ENCODE results near the gene RGPD4. TPM values are rescaled to one million over a fixed set of nuclear protein-coding genes. Genes with fewer than 3 reads are reported as not detected.
A peak's percentile ranks its signal among the peaks of the same experiment; 100 is the strongest.
"Not testable (repeated sequence)": the region's sequence is repeated elsewhere in the genome, so short reads cannot be mapped to it uniquely, and the experiment has no call there.

Gene RGPD4
- 0.07 TPM for total RNA-seq (2021; ENCODE audit: unreplicated experiment)
- 0.01 and 0.02 TPM in 2 replicates for polyA plus RNA-seq (2012)
- Bru-seq, nascent RNA = percentile 22 among the genes with signal in this experiment
- percentile 16 among the genes with signal in this experiment for BruChase-seq, experiment 1, labeled RNA remaining after a 6-hour chase
- BruChase-seq, experiment 2, labeled RNA remaining after a 2-hour chase = percentile 17 among the genes with signal in this experiment
- long read RNA-seq = 0 reads

DNA sequence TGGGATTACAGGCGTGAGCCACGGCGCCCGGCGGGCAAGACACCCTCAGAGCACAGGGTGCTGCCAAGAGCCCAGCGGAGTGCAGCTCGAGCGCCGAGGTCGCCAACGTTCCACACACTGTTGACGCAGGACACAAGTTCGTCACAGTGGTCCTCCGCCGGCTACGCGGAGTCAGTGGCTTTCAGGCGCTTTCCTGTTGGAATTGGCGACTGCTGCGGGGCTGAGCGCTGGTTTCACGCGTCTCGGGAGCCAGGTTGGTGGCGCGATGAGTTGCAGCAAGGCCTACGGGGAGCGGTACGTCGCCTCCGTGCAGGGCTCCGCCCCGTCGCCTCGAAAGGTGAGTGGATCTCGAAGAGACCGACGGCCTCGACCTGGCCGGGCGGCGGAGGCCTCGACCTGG is at the start of gene RGPD4:
Gene RGPD4 (plus strand): TSS at position 144 of the 400 bp plus-strand sequence. CDS start 122 bp downstream, at position 266.
- H2AFZ ChIP-seq (ENCODE audit: low read depth, low read length, poor library complexity, severe bottlenecking); H3K27ac ChIP-seq (ENCODE audit: low read depth, low read length); H3K79me2 ChIP-seq (ENCODE audit: insufficient read depth, low read length); BruUV-seq (replicated peaks); intact Hi-C loops (cut with micrococcal nuclease); H3K9me2 ChIP-seq (ENCODE audit: insufficient read depth); H3K9me3 ChIP-seq (ENCODE audit: control insufficient read depth in 1 of 2, insufficient read depth in 1 of 2, low read depth in 1 of 2, low read length in 2 of 2); H4K20me1 ChIP-seq (ENCODE audit: insufficient read depth); DNase-seq (ENCODE audit: low read depth, low spot score); H3K4me1 ChIP-seq (ENCODE audit: control insufficient read depth in 1 of 2, insufficient read depth in 2 of 2, low read length in 2 of 2); POLR2A ChIA-PET; ATAC-seq; H3K9ac ChIP-seq (ENCODE audit: low read length); CTCF ChIA-PET; H3K36me3 ChIP-seq (ENCODE audit: control insufficient read depth in 1 of 2, insufficient read depth in 2 of 2, low read length in 2 of 2); H3K27me3 ChIP-seq (ENCODE audit: insufficient read depth, low read length); H3K4me2 ChIP-seq (ENCODE audit: low read length); H3K4me3 ChIP-seq (replicated peaks in 1 of 2; ENCODE audit: low read depth in 1 of 2, low read length in 2 of 2); RAD21 ChIA-PET (ENCODE audit: low non-redundant PET in 1 of 2, low total read pairs in 2 of 2, uncharacterized antibody in 2 of 2, unreplicated experiment in 2 of 2): not testable (repeated sequence)

DNA sequence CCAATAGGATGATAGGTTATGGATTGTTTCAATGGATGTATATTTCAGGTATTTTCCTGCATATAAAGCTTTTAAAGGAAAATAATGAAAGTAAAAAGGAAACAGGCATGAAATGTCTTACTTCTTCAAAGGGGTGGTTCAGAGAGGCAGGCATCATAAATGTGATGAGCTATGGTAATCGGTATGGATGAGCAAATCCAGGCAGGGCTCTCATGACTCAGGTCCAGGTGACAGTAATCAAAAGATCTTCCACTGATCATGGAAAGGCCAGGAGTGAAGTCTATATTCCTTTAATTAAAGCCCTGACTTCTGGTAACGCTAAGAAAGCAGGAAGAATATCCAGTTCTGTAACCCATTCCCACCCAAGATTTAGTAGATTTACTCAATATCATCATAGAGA is 48.7 kb upstream of the RGPD4 start:
- no peak for DNase-seq (ENCODE audit: low read depth, low spot score)
- H4K20me1 ChIP-seq (ENCODE audit: insufficient read depth) = no peaks in the 10 kb centered on the region; the same call in 1 of the 2 replicates
- ATAC-seq = no peak
- H3K27ac ChIP-seq (ENCODE audit: low read depth, low read length) = no peak overlapping the region
- intact Hi-C loops (cut with micrococcal nuclease) = no loop called here
- CTCF ChIA-PET = no interaction called here
- H2AFZ ChIP-seq (ENCODE audit: low read depth, low read length, poor library complexity, severe bottlenecking) = no peak overlapping the region
- no peak overlapping the region for H3K4me3 ChIP-seq (replicated peaks in 1 of 2; ENCODE audit: low read depth in 1 of 2, low read length in 2 of 2)
- H3K36me3 ChIP-seq (ENCODE audit: control insufficient read depth in 1 of 2, insufficient read depth in 2 of 2, low read length in 2 of 2) = no peaks in the 10 kb centered on the region
- H3K9ac ChIP-seq (ENCODE audit: low read length) = no peak overlapping the region
- RAD21 ChIA-PET (ENCODE audit: low non-redundant PET in 1 of 2, low total read pairs in 2 of 2, uncharacterized antibody in 2 of 2, unreplicated experiment in 2 of 2) = no interaction called here
- no TSS peak for BruUV-seq (replicated peaks)
- H3K9me2 ChIP-seq (ENCODE audit: insufficient read depth) = no peaks in the 10 kb centered on the region
- H3K79me2 ChIP-seq (ENCODE audit: insufficient read depth, low read length) = no peaks in the 10 kb centered on the region
- H3K4me1 ChIP-seq (ENCODE audit: control insufficient read depth in 1 of 2, insufficient read depth in 2 of 2, low read length in 2 of 2) = no peaks in the 10 kb centered on the region
- POLR2A ChIA-PET = no interaction called here
- H3K27me3 ChIP-seq (ENCODE audit: insufficient read depth, low read length) = no peaks in the 10 kb centered on the region
- no peak overlapping the region for H3K4me2 ChIP-seq (ENCODE audit: low read length)
- H3K9me3 ChIP-seq (ENCODE audit: control insufficient read depth in 1 of 2, insufficient read depth in 1 of 2, low read depth in 1 of 2, low read length in 2 of 2) = peaks cover 3 to 9% of the 10 kb centered on the region in 2 experiments; a peak in 2 of 4 replicates
- TF ChIP-seq, protein P1, sequence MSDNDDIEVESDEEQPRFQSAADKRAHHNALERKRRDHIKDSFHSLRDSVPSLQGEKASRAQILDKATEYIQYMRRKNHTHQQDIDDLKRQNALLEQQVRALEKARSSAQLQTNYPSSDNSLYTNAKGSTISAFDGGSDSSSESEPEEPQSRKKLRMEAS (IDR thresholded peaks at IDR 0.05) = no peak
- TF ChIP-seq, protein P2, sequence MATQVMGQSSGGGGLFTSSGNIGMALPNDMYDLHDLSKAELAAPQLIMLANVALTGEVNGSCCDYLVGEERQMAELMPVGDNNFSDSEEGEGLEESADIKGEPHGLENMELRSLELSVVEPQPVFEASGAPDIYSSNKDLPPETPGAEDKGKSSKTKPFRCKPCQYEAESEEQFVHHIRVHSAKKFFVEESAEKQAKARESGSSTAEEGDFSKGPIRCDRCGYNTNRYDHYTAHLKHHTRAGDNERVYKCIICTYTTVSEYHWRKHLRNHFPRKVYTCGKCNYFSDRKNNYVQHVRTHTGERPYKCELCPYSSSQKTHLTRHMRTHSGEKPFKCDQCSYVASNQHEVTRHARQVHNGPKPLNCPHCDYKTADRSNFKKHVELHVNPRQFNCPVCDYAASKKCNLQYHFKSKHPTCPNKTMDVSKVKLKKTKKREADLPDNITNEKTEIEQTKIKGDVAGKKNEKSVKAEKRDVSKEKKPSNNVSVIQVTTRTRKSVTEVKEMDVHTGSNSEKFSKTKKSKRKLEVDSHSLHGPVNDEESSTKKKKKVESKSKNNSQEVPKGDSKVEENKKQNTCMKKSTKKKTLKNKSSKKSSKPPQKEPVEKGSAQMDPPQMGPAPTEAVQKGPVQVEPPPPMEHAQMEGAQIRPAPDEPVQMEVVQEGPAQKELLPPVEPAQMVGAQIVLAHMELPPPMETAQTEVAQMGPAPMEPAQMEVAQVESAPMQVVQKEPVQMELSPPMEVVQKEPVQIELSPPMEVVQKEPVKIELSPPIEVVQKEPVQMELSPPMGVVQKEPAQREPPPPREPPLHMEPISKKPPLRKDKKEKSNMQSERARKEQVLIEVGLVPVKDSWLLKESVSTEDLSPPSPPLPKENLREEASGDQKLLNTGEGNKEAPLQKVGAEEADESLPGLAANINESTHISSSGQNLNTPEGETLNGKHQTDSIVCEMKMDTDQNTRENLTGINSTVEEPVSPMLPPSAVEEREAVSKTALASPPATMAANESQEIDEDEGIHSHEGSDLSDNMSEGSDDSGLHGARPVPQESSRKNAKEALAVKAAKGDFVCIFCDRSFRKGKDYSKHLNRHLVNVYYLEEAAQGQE (IDR thresholded peaks at IDR 0.05; ENCODE audit: low read depth) = no peak
- TF ChIP-seq SRF (IDR thresholded peaks at IDR 0.05; ENCODE audit: low read depth) (no peak), EZH2 (IDR thresholded peaks at IDR 0.05) (no peak), ELF1 (IDR thresholded peaks at IDR 0.05; ENCODE audit: borderline replicate concordance, low read depth) (no peak), ZFX (IDR thresholded peaks at IDR 0.05) (no peak), CBX3 (IDR thresholded peaks at IDR 0.05; ENCODE audit: low read depth) (no peak), CEBPB (IDR thresholded peaks at IDR 0.05; ENCODE audit: low read depth) (no peak), POLR2AphosphoS5 (IDR thresholded peaks at IDR 0.05; ENCODE audit: low read depth, low read length) (no peak), YY1 (IDR thresholded peaks at IDR 0.05; ENCODE audit: extremely low read depth, insufficient replicate concordance, low read depth, low read length) (no peak), RAD21 (IDR thresholded peaks at IDR 0.05; ENCODE audit: low read depth) (no peak), EZH2phosphoT487 (IDR thresholded peaks at IDR 0.05; ENCODE audit: borderline replicate concordance) (no peak), JUND (IDR thresholded peaks at IDR 0.05) (no peak)
- TF ChIP-seq, protein P3, sequence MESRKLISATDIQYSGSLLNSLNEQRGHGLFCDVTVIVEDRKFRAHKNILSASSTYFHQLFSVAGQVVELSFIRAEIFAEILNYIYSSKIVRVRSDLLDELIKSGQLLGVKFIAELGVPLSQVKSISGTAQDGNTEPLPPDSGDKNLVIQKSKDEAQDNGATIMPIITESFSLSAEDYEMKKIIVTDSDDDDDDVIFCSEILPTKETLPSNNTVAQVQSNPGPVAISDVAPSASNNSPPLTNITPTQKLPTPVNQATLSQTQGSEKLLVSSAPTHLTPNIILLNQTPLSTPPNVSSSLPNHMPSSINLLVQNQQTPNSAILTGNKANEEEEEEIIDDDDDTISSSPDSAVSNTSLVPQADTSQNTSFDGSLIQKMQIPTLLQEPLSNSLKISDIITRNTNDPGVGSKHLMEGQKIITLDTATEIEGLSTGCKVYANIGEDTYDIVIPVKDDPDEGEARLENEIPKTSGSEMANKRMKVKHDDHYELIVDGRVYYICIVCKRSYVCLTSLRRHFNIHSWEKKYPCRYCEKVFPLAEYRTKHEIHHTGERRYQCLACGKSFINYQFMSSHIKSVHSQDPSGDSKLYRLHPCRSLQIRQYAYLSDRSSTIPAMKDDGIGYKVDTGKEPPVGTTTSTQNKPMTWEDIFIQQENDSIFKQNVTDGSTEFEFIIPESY (IDR thresholded peaks at IDR 0.05; ENCODE audit: extremely low read depth, insufficient replicate concordance, low read length) = no peak
- TF ChIP-seq, protein P4, sequence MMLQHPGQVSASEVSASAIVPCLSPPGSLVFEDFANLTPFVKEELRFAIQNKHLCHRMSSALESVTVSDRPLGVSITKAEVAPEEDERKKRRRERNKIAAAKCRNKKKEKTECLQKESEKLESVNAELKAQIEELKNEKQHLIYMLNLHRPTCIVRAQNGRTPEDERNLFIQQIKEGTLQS (IDR thresholded peaks at IDR 0.05) = no peak

All from HCT116 (cell line).